Body of pancreas (tissue), 4 donors: ENCODE results near the gene KASH5. TPM values are rescaled to one million over a fixed set of nuclear protein-coding genes. Genes with fewer than 3 reads are reported as not detected.

Experiments used
- ATAC-seq: fragments of 150-250 bp; one replicate; pipeline ENCODE4 v1.9.1; 2016
- DNase-seq, 4 donors: peaks; one replicate each; pipeline ENCODE4 v3.0.0-alpha.2; 2019
- H3K27ac ChIP-seq, 4 donors: fragments of 200-600 bp; sonication (generic); 1 replicate in 3 of 4; 2 replicates in 1 of 4; pipeline versions ENCODE4 v1.5.1 to v1.6.1; 2016 to 2019; ENCODE audit warnings: mild to moderate bottlenecking in 1 of 4, mixed read lengths in 1 of 4, moderate library complexity in 1 of 4
- H3K27me3 ChIP-seq, 2 donors: fragments of 200-600 bp; sonication (generic); one replicate each; pipeline ENCODE4 v1.6.0; 2016; ENCODE audit warnings: mild to moderate bottlenecking in 1 of 2
- H3K36me3 ChIP-seq, 2 donors: fragments of 200-600 bp; sonication (generic); replicated peaks in 1 of 2; 2 replicates each; pipeline ENCODE4 v1.5.1; 2016; ENCODE audit warnings: low read depth in 2 of 2; ENCODE audit not compliant: insufficient read depth in 1 of 2
- H3K4me1 ChIP-seq: fragments of 200-600 bp; sonication (generic); one replicate; pipeline ENCODE4 v1.6.0; 2016
- H3K4me3 ChIP-seq, 2 donors: fragments of 200-600 bp; sonication (generic); 1 replicate in 1 of 2; 2 replicates in 1 of 2; pipeline ENCODE4 v1.5.1; 2016 to 2019
- H3K9me3 ChIP-seq, 3 donors: fragments of 200-600 bp; sonication (generic); 1 replicate in 2 of 3; 2 replicates in 1 of 3; pipeline ENCODE4 v1.5.1; 2016
- POLR2A ChIP-seq, 3 donors: fragments of 450-650 bp; IDR thresholded peaks; one replicate each; pipeline ENCODE4 v1.6.1; 2016; ENCODE audit warnings: antibody characterized with exemption in 3 of 3, mild to moderate bottlenecking in 2 of 3
- WGBS, 2 donors: methylation state at CpG; one replicate each; pipeline ENCODE4 v1.1.5; 2017; 5-methylcytosine and 5-hydroxymethylcytosine counted together
- intact Hi-C: fragments of 100-400 bp; cut with DNase I; formaldehyde crosslinking; loops from one replicate; pipeline ENCODE4 v1.15.1; 2023
- total RNA-seq, 2 donors: library from RNA; depleted of rRNA; stranded (reverse); fragments of >200 nt; gene quantifications; one replicate each; pipeline ENCODE4 v1.1.0, GENCODE V29; 2016
- TF ChIP-seq, protein P1 (sequence below), 7 experiments: fragments of 450-650 bp in 4 of 7; fragments of 200-600 bp in 3 of 7; sonication (generic) in 3 of 7; IDR thresholded peaks; one replicate each; pipeline ENCODE4 v1.5.1; 2016 to 2019; ENCODE audit warnings: antibody characterized with exemption in 7 of 7

Gene KASH5
- 1 to 10 TPM in 1 of 2 donors, under 1 TPM in 1; 0.66 to 2.6 TPM for total RNA-seq

DNA sequence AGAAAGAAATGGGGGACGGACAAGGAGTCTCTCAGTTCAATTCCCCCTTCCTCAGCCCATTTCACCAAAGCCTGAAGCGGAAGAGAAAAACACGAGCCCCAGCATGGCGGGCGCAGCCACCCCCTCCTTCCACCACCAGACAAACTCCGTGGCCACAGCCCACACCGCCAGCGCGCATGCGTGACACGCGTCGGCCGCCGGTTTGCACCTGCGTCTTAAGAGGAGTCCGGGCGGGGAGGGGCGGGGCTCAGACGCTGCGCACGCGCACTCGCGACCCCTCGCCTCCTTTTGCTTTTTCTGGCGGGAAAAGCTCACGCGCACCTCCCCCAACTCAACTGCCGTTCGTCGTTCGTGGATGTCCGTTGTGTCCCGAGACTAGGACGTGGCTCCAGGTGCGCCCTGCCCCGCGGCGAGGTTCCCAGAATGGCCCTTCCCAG is at the start of gene KASH5:
KASH5 (plus strand) TSS at position 314 of the 437 bp plus-strand sequence. CDS start 2,635 bp downstream, outside the sequence.
- ATAC-seq: peak; percentile 61
- H3K4me1 ChIP-seq: peaks cover 27% of the 10 kb centered on the region
- no peak within 1 kb of the TSS for H3K4me3 ChIP-seq
- DNase-seq: peak; percentile 88 to 92 (median 90)
- no peaks in the 10 kb centered on the region for H3K27me3 ChIP-seq
- 32 to 40% methylated on average over 30 to 39 of the region's 40 CpGs for WGBS, 2 donors
- intact Hi-C loops: no loop called here
- peak in 2 of 3 donors; percentile 43 to 49 for TF ChIP-seq POLR2A (IDR thresholded peaks at IDR 0.05)
- TF ChIP-seq, protein P1, sequence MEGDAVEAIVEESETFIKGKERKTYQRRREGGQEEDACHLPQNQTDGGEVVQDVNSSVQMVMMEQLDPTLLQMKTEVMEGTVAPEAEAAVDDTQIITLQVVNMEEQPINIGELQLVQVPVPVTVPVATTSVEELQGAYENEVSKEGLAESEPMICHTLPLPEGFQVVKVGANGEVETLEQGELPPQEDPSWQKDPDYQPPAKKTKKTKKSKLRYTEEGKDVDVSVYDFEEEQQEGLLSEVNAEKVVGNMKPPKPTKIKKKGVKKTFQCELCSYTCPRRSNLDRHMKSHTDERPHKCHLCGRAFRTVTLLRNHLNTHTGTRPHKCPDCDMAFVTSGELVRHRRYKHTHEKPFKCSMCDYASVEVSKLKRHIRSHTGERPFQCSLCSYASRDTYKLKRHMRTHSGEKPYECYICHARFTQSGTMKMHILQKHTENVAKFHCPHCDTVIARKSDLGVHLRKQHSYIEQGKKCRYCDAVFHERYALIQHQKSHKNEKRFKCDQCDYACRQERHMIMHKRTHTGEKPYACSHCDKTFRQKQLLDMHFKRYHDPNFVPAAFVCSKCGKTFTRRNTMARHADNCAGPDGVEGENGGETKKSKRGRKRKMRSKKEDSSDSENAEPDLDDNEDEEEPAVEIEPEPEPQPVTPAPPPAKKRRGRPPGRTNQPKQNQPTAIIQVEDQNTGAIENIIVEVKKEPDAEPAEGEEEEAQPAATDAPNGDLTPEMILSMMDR (IDR thresholded peaks at IDR 0.05): no peak
- no peaks in the 10 kb centered on the region for H3K9me3 ChIP-seq
- H3K36me3 ChIP-seq: no peaks in the 10 kb centered on the region
- H3K27ac ChIP-seq: peak within 1 kb of the TSS in 3 of 4 donors; percentile 47 to 90 (median 55)

DNA sequence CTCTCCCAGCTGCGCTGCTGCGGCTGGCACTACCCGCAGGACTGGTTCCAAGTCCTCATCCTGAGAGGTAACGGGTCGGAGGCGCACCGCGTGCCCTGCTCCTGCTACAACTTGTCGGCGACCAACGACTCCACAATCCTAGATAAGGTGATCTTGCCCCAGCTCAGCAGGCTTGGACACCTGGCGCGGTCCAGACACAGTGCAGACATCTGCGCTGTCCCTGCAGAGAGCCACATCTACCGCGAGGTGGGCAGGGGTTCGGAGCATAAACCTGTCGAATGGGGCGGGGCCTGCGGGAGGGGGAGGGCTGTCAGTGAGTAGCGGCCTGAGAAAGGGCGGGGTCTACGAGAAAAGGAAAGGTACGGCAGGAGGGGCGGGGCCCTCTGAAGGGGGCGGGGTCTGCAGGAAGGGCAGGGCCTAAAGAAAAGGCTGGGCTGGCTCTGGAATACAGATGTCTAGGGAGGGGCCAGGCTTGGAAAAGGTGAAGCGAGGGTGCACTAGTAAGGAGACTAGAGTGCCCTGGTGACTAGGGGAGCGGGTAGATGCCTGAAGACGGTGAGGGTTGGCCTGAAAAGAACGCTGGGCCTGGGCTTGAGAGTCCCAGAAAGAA is 49.3 kb upstream of the KASH5 start:
- peak in 1 of 3 donors; percentile 46 for TF ChIP-seq POLR2A (IDR thresholded peaks at IDR 0.05)
- TF ChIP-seq, protein P1 (IDR thresholded peaks at IDR 0.05): peak in 2 of 7 experiments; percentile 18 to 21
- no peaks in the 10 kb centered on the region for H3K9me3 ChIP-seq
- H3K4me3 ChIP-seq: no peak overlapping the region
- H3K36me3 ChIP-seq: no peaks in the 10 kb centered on the region
- intact Hi-C loops: no loop called here
- H3K4me1 ChIP-seq: peaks cover 30% of the 10 kb centered on the region
- peak; percentile 97 to 99 (median 97) for DNase-seq
- ATAC-seq: peak; percentile 80
- no peaks in the 10 kb centered on the region for H3K27me3 ChIP-seq
- WGBS, 2 donors: 3 to 11% methylated on average over 27 to 30 of the region's 30 CpGs
- H3K27ac ChIP-seq: peak overlapping the region; percentile 88 to 98 (median 96)

DNA sequence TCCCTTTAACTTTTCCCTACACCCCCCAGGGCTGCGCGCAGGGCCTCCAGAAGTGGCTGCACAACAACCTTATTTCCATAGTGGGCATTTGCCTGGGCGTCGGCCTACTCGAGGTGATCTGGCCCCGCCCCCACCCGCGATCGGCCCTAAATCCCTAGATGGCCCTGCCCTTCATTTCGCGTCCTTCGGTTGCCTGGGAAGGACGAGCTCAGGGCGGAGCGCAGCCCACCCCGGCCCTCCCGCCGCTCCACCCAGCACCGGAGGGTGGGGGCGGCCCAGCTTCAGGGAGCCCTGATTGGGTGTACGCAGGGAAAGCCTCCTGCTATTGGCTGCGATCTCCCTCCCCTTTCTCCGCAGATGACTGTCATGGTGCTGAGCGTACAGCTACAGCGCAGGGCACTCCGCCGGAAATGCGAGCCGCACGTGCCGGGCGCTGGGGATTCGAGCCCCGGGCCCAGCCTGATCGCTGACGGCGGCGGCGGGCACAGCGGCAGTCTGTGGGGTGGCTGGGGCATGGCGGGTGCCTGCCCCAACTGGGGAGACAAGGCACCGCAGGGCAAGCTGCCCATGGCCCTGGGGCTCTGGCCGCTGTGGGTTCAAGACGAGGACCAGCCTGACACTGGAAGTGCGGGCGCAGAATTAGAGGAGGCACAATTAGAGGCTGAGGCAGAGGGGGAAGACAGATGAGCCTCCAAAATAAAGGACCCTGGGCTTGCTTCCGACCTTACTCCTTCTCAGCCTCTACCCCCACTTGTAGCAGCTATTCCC is 48.6 kb upstream of the KASH5 start:
- Histone ChIP-seq H3K36me3 (peaks cover 0 to under 1% of the 10 kb centered on the region in 2 donors), H3K4me1 (peaks cover 30% of the 10 kb centered on the region), H3K27me3 (no peaks in the 10 kb centered on the region), H3K27ac (peak overlapping the region; percentile 88 to 98 (median 96)), H3K9me3 (no peaks in the 10 kb centered on the region), H3K4me3 (no peak overlapping the region)
- DNase-seq (peak; percentile 91 to 96 (median 94)), ATAC-seq (peak; percentile 87)
- TF ChIP-seq, protein P1 (IDR thresholded peaks at IDR 0.05): no peak
- TF ChIP-seq POLR2A (IDR thresholded peaks at IDR 0.05): peak; percentile 59 to 76 (median 74)
- WGBS, 2 donors: 10 to 12% methylated on average over 3 to 45 of the region's 47 CpGs
- intact Hi-C loops: no loop called here

DNA sequence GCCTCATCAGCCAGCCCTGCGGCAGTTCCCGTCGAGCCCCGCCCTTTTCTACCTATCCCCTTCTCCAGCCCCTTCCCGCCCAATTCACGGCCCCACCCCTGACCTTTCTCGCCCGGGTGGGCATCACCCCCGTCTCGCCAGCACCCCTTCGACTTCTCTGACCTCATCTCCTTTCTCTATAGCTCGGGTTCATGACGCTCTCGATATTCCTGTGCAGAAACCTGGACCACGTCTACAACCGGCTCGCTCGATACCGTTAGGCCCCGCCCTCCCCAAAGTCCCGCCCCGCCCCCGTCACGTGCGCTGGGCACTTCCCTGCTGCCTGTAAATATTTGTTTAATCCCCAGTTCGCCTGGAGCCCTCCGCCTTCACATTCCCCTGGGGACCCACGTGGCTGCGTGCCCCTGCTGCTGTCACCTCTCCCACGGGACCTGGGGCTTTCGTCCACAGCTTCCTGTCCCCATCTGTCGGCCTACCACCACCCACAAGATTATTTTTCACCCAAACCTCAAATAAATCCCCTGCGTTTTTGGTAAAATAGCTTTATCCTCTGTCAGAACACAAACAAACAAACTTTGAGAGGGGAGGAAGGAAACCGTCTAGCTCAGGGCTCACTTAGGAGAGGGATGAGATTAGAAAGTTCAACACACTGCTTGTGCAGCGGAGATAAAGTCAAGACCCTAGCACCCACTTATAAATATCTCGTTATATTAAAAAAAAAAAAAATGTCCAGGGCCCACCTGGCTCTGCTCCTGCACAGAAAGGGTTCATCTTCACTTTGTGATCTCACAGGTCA is 47.8 kb upstream of the KASH5 start:
- TF ChIP-seq POLR2A (IDR thresholded peaks at IDR 0.05): no peak
- TF ChIP-seq, protein P1 (IDR thresholded peaks at IDR 0.05): no peak
- Histone ChIP-seq H3K4me3 (no peak overlapping the region), H3K36me3 (peaks cover 0 to 4% of the 10 kb centered on the region in 2 donors), H3K27ac (peak overlapping the region; percentile 88 to 98 (median 96)), H3K9me3 (no peaks in the 10 kb centered on the region), H3K4me1 (peaks cover 30% of the 10 kb centered on the region), H3K27me3 (no peaks in the 10 kb centered on the region)
- WGBS, 2 donors: 6 to 14% methylated on average over 36 of the region's 36 CpGs
- DNase-seq (peak; percentile 90 to 94 (median 92)), ATAC-seq (peak; percentile 67)
- intact Hi-C loops: no loop called here
